ENCODE results near the gene ACTL6B. TPM values are rescaled to one million over a fixed set of nuclear protein-coding genes. Genes with fewer than 3 reads are reported as not detected.

The ACTL6B gene
- total and polyA plus RNA-seq, 9 of the 15 experiments (the other 6 are each of a cell fraction or from before 2014, with no cell fraction given) = not detected

DNA sequence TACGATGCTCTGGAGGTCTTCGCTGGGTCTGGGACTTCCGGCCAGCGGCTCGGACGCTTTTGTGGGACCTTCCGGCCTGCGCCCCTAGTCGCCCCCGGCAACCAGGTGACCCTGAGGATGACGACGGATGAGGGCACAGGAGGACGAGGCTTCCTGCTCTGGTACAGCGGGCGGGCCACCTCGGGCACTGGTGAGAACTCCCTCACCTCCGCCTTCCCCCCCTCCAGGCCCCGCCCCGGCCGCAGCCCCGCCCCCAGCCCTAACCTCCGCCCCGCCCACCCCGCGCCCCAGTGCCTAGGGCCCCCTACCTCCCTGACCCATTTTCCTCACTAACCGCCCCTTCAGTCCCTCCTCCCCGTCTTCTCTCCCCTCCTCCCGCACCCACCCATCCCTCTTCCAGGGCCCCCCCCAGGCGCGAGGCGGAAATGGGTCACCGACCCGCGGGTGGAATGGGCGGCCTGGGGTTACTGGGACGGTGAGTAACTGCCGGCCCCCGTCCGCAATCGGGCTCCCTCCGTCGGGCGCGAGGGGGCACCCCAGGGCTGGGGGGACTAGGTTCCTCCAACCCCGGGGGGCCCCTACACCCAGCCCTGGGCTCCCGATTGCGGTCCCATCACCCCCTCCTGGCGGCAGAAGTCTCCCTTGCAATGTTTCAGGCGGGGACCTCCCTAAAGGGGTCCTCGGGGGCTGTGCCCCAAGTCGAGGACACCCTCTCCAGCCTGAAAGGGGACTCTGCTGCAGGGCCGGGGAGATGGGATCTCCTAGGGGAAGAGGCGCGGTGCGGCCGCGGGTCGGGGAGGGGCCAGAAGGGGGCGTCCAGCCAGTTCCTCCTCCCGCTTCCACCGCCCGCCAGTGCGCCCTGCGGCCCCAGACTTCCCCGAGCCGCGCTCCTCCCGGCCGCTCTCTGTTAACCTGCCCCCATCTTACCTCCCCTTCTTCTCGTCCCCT is 51.9 kb downstream of the ACTL6B start (continued):
- TF ChIP-seq, protein P1, sequence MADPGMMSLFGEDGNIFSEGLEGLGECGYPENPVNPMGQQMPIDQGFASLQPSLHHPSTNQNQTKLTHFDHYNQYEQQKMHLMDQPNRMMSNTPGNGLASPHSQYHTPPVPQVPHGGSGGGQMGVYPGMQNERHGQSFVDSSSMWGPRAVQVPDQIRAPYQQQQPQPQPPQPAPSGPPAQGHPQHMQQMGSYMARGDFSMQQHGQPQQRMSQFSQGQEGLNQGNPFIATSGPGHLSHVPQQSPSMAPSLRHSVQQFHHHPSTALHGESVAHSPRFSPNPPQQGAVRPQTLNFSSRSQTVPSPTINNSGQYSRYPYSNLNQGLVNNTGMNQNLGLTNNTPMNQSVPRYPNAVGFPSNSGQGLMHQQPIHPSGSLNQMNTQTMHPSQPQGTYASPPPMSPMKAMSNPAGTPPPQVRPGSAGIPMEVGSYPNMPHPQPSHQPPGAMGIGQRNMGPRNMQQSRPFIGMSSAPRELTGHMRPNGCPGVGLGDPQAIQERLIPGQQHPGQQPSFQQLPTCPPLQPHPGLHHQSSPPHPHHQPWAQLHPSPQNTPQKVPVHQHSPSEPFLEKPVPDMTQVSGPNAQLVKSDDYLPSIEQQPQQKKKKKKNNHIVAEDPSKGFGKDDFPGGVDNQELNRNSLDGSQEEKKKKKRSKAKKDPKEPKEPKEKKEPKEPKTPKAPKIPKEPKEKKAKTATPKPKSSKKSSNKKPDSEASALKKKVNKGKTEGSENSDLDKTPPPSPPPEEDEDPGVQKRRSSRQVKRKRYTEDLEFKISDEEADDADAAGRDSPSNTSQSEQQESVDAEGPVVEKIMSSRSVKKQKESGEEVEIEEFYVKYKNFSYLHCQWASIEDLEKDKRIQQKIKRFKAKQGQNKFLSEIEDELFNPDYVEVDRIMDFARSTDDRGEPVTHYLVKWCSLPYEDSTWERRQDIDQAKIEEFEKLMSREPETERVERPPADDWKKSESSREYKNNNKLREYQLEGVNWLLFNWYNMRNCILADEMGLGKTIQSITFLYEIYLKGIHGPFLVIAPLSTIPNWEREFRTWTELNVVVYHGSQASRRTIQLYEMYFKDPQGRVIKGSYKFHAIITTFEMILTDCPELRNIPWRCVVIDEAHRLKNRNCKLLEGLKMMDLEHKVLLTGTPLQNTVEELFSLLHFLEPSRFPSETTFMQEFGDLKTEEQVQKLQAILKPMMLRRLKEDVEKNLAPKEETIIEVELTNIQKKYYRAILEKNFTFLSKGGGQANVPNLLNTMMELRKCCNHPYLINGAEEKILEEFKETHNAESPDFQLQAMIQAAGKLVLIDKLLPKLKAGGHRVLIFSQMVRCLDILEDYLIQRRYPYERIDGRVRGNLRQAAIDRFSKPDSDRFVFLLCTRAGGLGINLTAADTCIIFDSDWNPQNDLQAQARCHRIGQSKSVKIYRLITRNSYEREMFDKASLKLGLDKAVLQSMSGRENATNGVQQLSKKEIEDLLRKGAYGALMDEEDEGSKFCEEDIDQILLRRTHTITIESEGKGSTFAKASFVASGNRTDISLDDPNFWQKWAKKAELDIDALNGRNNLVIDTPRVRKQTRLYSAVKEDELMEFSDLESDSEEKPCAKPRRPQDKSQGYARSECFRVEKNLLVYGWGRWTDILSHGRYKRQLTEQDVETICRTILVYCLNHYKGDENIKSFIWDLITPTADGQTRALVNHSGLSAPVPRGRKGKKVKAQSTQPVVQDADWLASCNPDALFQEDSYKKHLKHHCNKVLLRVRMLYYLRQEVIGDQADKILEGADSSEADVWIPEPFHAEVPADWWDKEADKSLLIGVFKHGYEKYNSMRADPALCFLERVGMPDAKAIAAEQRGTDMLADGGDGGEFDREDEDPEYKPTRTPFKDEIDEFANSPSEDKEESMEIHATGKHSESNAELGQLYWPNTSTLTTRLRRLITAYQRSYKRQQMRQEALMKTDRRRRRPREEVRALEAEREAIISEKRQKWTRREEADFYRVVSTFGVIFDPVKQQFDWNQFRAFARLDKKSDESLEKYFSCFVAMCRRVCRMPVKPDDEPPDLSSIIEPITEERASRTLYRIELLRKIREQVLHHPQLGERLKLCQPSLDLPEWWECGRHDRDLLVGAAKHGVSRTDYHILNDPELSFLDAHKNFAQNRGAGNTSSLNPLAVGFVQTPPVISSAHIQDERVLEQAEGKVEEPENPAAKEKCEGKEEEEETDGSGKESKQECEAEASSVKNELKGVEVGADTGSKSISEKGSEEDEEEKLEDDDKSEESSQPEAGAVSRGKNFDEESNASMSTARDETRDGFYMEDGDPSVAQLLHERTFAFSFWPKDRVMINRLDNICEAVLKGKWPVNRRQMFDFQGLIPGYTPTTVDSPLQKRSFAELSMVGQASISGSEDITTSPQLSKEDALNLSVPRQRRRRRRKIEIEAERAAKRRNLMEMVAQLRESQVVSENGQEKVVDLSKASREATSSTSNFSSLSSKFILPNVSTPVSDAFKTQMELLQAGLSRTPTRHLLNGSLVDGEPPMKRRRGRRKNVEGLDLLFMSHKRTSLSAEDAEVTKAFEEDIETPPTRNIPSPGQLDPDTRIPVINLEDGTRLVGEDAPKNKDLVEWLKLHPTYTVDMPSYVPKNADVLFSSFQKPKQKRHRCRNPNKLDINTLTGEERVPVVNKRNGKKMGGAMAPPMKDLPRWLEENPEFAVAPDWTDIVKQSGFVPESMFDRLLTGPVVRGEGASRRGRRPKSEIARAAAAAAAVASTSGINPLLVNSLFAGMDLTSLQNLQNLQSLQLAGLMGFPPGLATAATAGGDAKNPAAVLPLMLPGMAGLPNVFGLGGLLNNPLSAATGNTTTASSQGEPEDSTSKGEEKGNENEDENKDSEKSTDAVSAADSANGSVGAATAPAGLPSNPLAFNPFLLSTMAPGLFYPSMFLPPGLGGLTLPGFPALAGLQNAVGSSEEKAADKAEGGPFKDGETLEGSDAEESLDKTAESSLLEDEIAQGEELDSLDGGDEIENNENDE (IDR thresholded peaks at IDR 0.05; ENCODE audit: low read depth, low read length) = no peak
- TF ChIP-seq ZNF431 (CRISPR knock-in tag; IDR thresholded peaks at IDR 0.05) (peak; percentile 33; the same call in 1 of the 2 replicates), ZZZ3 (IDR thresholded peaks at IDR 0.05) (no peak), ZBTB7A (IDR thresholded peaks at IDR 0.05; ENCODE audit: borderline replicate concordance, control insufficient read depth, low read depth, low read length) (peak; percentile 95), CREBBP (IDR thresholded peaks at IDR 0.05; ENCODE audit: low read depth, low read length) (no peak), ETS2 (tag; IDR thresholded peaks at IDR 0.05; ENCODE audit: borderline replicate concordance, poor library complexity, severe bottlenecking) (no peak), DPF2 (IDR thresholded peaks at IDR 0.05) (peak; percentile 66), ZNF561 (CRISPR knock-in tag; conservative IDR thresholded peaks at IDR 0.05) (no peak), KAT2B (IDR thresholded peaks at IDR 0.05; ENCODE audit: low read depth, low read length) (no peak), GTF2A2 (tag; IDR thresholded peaks at IDR 0.05) (no peak), HNRNPH1 (optimal IDR thresholded peaks at IDR 0.05; ENCODE audit: low read depth, low read length) (no peak), KLF16 (IDR thresholded peaks at IDR 0.05) (0 out of 2 replicates have a peak, but pooled peaks have one; percentile 4), ZEB2 (IDR thresholded peaks at IDR 0.05) (0 out of 2 replicates have a peak, but pooled peaks have one; percentile 41)
- TF ChIP-seq, protein P2, sequence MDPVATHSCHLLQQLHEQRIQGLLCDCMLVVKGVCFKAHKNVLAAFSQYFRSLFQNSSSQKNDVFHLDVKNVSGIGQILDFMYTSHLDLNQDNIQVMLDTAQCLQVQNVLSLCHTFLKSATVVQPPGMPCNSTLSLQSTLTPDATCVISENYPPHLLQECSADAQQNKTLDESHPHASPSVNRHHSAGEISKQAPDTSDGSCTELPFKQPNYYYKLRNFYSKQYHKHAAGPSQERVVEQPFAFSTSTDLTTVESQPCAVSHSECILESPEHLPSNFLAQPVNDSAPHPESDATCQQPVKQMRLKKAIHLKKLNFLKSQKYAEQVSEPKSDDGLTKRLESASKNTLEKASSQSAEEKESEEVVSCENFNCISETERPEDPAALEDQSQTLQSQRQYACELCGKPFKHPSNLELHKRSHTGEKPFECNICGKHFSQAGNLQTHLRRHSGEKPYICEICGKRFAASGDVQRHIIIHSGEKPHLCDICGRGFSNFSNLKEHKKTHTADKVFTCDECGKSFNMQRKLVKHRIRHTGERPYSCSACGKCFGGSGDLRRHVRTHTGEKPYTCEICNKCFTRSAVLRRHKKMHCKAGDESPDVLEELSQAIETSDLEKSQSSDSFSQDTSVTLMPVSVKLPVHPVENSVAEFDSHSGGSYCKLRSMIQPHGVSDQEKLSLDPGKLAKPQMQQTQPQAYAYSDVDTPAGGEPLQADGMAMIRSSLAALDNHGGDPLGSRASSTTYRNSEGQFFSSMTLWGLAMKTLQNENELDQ (CRISPR knock-in tag; IDR thresholded peaks at IDR 0.05; ENCODE audit: borderline replicate concordance) = no peak

All from K562 (cell line).